ENCODE measurements around the gene IAPP. TPM values are rescaled to one million over a fixed set of nuclear protein-coding genes. Genes with fewer than 3 reads are reported as not detected.

The IAPP gene
- total and polyA plus RNA-seq, 9 of the 15 experiments (the other 6 are each of a cell fraction or from before 2014, with no cell fraction given) = not detected

DNA sequence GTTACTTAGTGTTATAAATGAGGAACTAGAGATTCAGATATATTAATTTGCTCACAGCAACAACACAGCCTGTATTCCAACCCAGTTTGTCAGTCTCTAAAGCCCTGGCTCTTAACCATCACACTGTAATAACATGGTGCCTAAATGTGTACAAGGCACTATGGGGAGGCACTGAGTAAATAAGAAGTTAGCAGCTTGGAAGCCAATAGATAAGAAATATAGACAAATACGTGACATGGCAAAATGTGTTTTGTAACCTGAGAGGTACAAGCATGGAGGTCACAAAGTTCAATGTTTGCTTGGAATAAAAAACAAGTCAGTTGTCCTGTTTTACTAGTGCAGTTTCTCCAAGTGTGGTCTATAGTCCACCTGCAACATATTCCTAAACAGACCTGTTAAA, 21.7 kb upstream of the IAPP start (continued):
- TF ChIP-seq ZSCAN29 (IDR thresholded peaks at IDR 0.05) = no peak
- TF ChIP-seq, protein P1, sequence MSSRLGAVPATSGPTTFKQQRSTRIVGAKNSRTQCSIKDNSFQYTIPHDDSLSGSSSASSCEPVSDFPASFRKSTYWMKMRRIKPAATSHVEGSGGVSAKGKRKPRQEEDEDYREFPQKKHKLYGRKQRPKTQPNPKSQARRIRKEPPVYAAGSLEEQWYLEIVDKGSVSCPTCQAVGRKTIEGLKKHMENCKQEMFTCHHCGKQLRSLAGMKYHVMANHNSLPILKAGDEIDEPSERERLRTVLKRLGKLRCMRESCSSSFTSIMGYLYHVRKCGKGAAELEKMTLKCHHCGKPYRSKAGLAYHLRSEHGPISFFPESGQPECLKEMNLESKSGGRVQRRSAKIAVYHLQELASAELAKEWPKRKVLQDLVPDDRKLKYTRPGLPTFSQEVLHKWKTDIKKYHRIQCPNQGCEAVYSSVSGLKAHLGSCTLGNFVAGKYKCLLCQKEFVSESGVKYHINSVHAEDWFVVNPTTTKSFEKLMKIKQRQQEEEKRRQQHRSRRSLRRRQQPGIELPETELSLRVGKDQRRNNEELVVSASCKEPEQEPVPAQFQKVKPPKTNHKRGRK (tag; IDR thresholded peaks at IDR 0.05) = no peak
- no peak for TF ChIP-seq ZNF274 (IDR thresholded peaks at IDR 0.05; ENCODE audit: borderline replicate concordance, low read depth, low read length)
- TF ChIP-seq TOE1 (IDR thresholded peaks at IDR 0.05; ENCODE audit: borderline replicate concordance) = no peak
- TF ChIP-seq TOE1 (CRISPR knock-in tag; IDR thresholded peaks at IDR 0.05; ENCODE audit: borderline replicate concordance, low read depth) = no peak
- no peak for TF ChIP-seq HOXB6 (CRISPR knock-in tag; IDR thresholded peaks at IDR 0.05; ENCODE audit: borderline replicate concordance)
- TF ChIP-seq BACH1 (tag; IDR thresholded peaks at IDR 0.05) = peak; percentile 21; the same call in 1 of the 2 replicates
- TF ChIP-seq SMC3 (conservative IDR thresholded peaks at IDR 0.05; ENCODE audit: insufficient read depth, low read depth, low read length) = no peak
- TF ChIP-seq CBX1 (IDR thresholded peaks at IDR 0.05; ENCODE audit: low read depth) = no peak
- TF ChIP-seq, protein P2, sequence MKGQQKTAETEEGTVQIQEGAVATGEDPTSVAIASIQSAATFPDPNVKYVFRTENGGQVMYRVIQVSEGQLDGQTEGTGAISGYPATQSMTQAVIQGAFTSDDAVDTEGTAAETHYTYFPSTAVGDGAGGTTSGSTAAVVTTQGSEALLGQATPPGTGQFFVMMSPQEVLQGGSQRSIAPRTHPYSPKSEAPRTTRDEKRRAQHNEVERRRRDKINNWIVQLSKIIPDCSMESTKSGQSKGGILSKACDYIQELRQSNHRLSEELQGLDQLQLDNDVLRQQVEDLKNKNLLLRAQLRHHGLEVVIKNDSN (CRISPR knock-in tag; IDR thresholded peaks at IDR 0.05) = no peak
- TF ChIP-seq CBFB (CRISPR knock-in tag; IDR thresholded peaks at IDR 0.05) = no peak
- TF ChIP-seq ZFP30 (CRISPR knock-in tag; IDR thresholded peaks at IDR 0.05; ENCODE audit: borderline replicate concordance) = no peak
- no peak for TF ChIP-seq ETS2 (tag; IDR thresholded peaks at IDR 0.05; ENCODE audit: borderline replicate concordance, poor library complexity, severe bottlenecking)
- TF ChIP-seq ZNF12 (CRISPR knock-in tag; IDR thresholded peaks at IDR 0.05) = no peak
- TF ChIP-seq PML (IDR thresholded peaks at IDR 0.05; ENCODE audit: low read length) = no peak
- TF ChIP-seq PRPF4 (IDR thresholded peaks at IDR 0.05; ENCODE audit: insufficient read depth, low read depth, low read length, poor library complexity, severe bottlenecking) = no peak
- no peak for TF ChIP-seq ZNF121 (CRISPR knock-in tag; conservative IDR thresholded peaks at IDR 0.05)
- peak; percentile 78 for TF ChIP-seq CBFA2T3 (IDR thresholded peaks at IDR 0.05)
- no peak for TF ChIP-seq GTF2F1 (IDR thresholded peaks at IDR 0.05; ENCODE audit: low read depth, low read length)
- no peak for TF ChIP-seq RBM22 (IDR thresholded peaks at IDR 0.05; ENCODE audit: low read depth, low read length, poor library complexity, severe bottlenecking)
- no peak for TF ChIP-seq ZNF263 (CRISPR knock-in tag; IDR thresholded peaks at IDR 0.05; ENCODE audit: borderline replicate concordance)
- no peak for TF ChIP-seq ARID2 (IDR thresholded peaks at IDR 0.05)
- TF ChIP-seq, protein P3, sequence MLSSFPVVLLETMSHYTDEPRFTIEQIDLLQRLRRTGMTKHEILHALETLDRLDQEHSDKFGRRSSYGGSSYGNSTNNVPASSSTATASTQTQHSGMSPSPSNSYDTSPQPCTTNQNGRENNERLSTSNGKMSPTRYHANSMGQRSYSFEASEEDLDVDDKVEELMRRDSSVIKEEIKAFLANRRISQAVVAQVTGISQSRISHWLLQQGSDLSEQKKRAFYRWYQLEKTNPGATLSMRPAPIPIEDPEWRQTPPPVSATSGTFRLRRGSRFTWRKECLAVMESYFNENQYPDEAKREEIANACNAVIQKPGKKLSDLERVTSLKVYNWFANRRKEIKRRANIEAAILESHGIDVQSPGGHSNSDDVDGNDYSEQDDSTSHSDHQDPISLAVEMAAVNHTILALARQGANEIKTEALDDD (IDR thresholded peaks at IDR 0.05) = peak; percentile 60
- no peak for TF ChIP-seq MAZ (CRISPR knock-in tag; conservative IDR thresholded peaks at IDR 0.05 in 1 of 2, IDR thresholded peaks at IDR 0.05 in 1 of 2)
- TF ChIP-seq, protein P4, sequence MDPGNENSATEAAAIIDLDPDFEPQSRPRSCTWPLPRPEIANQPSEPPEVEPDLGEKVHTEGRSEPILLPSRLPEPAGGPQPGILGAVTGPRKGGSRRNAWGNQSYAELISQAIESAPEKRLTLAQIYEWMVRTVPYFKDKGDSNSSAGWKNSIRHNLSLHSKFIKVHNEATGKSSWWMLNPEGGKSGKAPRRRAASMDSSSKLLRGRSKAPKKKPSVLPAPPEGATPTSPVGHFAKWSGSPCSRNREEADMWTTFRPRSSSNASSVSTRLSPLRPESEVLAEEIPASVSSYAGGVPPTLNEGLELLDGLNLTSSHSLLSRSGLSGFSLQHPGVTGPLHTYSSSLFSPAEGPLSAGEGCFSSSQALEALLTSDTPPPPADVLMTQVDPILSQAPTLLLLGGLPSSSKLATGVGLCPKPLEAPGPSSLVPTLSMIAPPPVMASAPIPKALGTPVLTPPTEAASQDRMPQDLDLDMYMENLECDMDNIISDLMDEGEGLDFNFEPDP (CRISPR knock-in tag; IDR thresholded peaks at IDR 0.05) = no peak
- no peak for TF ChIP-seq ZNF507 (tag; conservative IDR thresholded peaks at IDR 0.05)
- TF ChIP-seq NFYB (IDR thresholded peaks at IDR 0.05; ENCODE audit: extremely low read depth, insufficient read length) = no peak
